ENCODE measurements around the gene MYO3B. TPM values are rescaled to one million over a fixed set of nuclear protein-coding genes. Genes with fewer than 3 reads are reported as not detected.

Gene MYO3B
- total RNA-seq, 2 donors from 2014 or later = 0.09 to 0.74 TPM

DNA sequence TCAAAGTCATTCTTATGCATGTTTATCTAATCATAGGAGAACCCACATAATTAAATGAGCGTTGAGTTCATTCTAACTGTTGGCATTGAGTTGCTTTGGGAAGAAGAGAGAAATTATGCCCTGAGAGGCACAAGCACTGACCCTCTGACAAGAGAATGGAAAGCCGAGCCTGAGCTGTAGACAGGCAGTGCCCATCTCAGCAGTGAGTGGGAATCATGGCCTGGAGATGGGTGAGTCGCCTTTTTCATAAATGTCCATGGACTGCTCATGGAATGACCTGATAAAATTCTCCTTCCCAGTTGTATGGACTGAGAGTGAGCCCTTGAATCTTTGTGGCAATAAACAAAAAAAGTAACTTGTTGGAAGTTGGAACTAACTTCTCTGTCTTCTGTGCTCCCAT is 21.4 kb upstream of the MYO3B start:
- no peak for TF ChIP-seq POLR2AphosphoS5 (IDR thresholded peaks at IDR 0.05)
- TF ChIP-seq CTCF (IDR thresholded peaks at IDR 0.05) = no peak
- no peak for TF ChIP-seq POLR2A (IDR thresholded peaks at IDR 0.05)
- H3K9me3 ChIP-seq = no peaks in the 10 kb centered on the region
- DNase-seq (ENCODE audit: low spot score) = no peak
- H3K27ac ChIP-seq = no peak overlapping the region
- H3K36me3 ChIP-seq = no peaks in the 10 kb centered on the region
- no peak overlapping the region for H3K4me3 ChIP-seq
- intact Hi-C loops (cut with DNase I) = no loop called here
- 84% methylated on average over 3 of the region's 3 CpGs for WGBS
- H3K27me3 ChIP-seq (replicated peaks; ENCODE audit: insufficient read depth) = no peaks in the 10 kb centered on the region
- H3K4me1 ChIP-seq (replicated peaks) = no peaks in the 10 kb centered on the region

DNA sequence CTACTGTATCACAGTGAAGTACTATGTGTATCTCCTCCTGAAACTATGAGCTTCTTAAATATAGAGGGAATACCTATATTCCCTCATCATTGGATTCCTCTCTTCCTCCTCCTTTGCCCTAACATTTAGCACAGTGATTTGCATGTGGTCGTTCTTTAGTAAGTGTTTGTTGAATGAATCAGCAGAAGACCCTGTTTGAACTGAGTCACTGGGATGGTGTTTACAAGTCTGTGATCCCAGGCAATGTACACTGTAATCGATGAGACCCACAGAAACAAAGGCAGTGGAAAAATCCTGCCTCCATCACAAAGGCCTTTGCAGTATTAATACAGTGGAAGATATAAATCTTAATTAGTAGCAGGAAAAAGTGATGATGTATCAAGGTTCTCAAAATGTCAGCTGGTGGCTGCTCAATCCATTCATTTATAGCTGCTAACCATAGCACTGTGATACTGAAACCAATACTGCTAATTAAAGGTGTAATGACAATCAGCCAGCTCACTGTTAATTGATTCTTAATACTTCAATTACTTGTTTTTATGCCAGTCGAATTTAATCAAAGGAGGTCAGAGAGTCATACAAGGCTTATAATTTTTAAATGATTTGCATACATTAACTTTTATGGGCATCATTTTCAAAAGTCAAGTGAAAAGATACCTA is 20.8 kb upstream of the MYO3B start:
- 59% methylated on average over 3 of the region's 3 CpGs for WGBS
- TF ChIP-seq POLR2AphosphoS5 (IDR thresholded peaks at IDR 0.05) = no peak
- TF ChIP-seq CTCF (IDR thresholded peaks at IDR 0.05) = no peak
- TF ChIP-seq POLR2A (IDR thresholded peaks at IDR 0.05) = no peak

DNA sequence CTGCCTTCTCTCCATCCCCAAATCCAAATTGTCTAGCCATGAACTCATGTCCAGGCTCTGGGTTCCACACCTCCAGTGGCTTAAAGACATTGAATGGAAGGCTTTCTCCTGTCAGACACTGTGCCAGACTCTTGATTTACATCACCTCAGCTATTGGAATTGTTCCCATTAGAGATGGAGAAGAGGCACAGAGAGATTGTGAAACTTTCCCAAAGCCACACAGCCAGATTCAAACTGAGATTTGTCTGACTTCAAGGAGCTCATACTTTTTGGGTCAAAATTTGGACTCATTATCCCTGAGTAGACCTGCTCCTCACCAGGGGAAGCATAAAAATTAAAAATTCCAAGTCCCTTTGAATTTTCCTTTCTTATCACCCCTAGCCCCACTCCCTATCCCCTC is 18.9 kb upstream of the MYO3B start:
- intact Hi-C loops (cut with DNase I) = no loop called here
- Histone ChIP-seq H3K9me3 (no peaks in the 10 kb centered on the region), H3K4me3 (no peak overlapping the region), H3K36me3 (no peaks in the 10 kb centered on the region), H3K27me3 (replicated peaks; ENCODE audit: insufficient read depth) (no peaks in the 10 kb centered on the region), H3K4me1 (replicated peaks) (no peaks in the 10 kb centered on the region), H3K27ac (no peak overlapping the region)
- no peak for DNase-seq (ENCODE audit: low spot score)
- no peak for TF ChIP-seq POLR2AphosphoS5 (IDR thresholded peaks at IDR 0.05)
- no peak for TF ChIP-seq CTCF (IDR thresholded peaks at IDR 0.05)
- no peak for TF ChIP-seq POLR2A (IDR thresholded peaks at IDR 0.05)

More for the DNA sequence above, 20.8 kb upstream of the MYO3B start:
- Histone ChIP-seq H3K27ac (no peak overlapping the region), H3K27me3 (replicated peaks; ENCODE audit: insufficient read depth) (no peaks in the 10 kb centered on the region), H3K36me3 (no peaks in the 10 kb centered on the region), H3K4me1 (replicated peaks) (no peaks in the 10 kb centered on the region), H3K4me3 (no peak overlapping the region), H3K9me3 (no peaks in the 10 kb centered on the region)
- no peak for DNase-seq (ENCODE audit: low spot score)
- intact Hi-C loops (cut with DNase I) = no loop called here

- no peak overlapping the region for H3K27ac ChIP-seq
- H3K27me3 ChIP-seq (replicated peaks; ENCODE audit: insufficient read depth) = no peaks in the 10 kb centered on the region
- intact Hi-C loops (cut with DNase I) = no loop called here
- no peaks in the 10 kb centered on the region for H3K4me1 ChIP-seq (replicated peaks)
- TF ChIP-seq CTCF (IDR thresholded peaks at IDR 0.05) = no peak
- TF ChIP-seq POLR2A (IDR thresholded peaks at IDR 0.05) = no peak
- H3K9me3 ChIP-seq = no peaks in the 10 kb centered on the region
- no peak for DNase-seq (ENCODE audit: low spot score)
- H3K4me3 ChIP-seq = no peak overlapping the region
- 77% methylated on average over 4 of the region's 4 CpGs for WGBS
- no peaks in the 10 kb centered on the region for H3K36me3 ChIP-seq
These were observed 16.3 kb upstream of the MYO3B start for GRCh38 chr2:170161516-170162270.

GRCh38 chr2:170162271-170162632 is 15.7 kb upstream of the MYO3B start:
- Histone ChIP-seq H3K36me3 (no peaks in the 10 kb centered on the region), H3K9me3 (no peaks in the 10 kb centered on the region), H3K4me3 (no peak overlapping the region), H3K27ac (no peak overlapping the region), H3K4me1 (replicated peaks) (no peaks in the 10 kb centered on the region), H3K27me3 (replicated peaks; ENCODE audit: insufficient read depth) (no peaks in the 10 kb centered on the region)
- WGBS = 88% methylated on average over 4 of the region's 4 CpGs
- DNase-seq (ENCODE audit: low spot score) = no peak
- intact Hi-C loops (cut with DNase I) = no loop called here
- no peak for TF ChIP-seq POLR2A (IDR thresholded peaks at IDR 0.05)
- no peak for TF ChIP-seq POLR2AphosphoS5 (IDR thresholded peaks at IDR 0.05)
- no peak for TF ChIP-seq CTCF (IDR thresholded peaks at IDR 0.05)

Measured in prostate gland (tissue), 2 donors.